ENCODE results near the gene CAMKMT. TPM values are rescaled to one million over a fixed set of nuclear protein-coding genes. Genes with fewer than 3 reads are reported as not detected.

The CAMKMT gene
- total RNA-seq, 4 donors from 2014 or later = 7.6 to 16.2 (median 9.4) TPM

- TF ChIP-seq CTCF (IDR thresholded peaks at IDR 0.05) = no peak
- ATAC-seq (ENCODE audit: low FRiP score) (no peak), DNase-seq (ENCODE audit: low spot score) (no peak)
Observed at GRCh38 chr2:44615950-44616518, 254.3 kb downstream of the CAMKMT start.

DNA sequence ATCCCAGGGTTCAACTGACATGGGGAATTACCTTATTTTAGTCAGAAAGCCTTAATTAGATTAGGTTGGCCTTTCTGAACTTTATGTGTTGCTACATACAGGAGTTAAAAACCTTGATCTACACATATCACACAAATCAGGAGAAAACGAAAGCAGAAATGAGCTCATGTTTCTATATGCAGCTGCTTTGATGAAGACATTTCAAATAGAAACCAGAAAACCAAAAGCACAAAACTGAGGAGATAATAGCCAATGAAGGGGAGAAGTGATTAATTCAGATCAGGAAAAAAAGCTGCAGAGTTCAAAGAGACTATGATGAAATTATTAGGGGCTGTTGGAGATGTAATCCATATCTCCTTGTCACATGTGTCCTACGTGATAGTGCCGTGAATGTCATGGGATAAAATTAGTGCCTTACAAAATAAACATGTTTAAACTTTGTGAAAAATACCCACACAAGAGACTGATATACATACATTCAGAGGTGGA, 255.0 kb downstream of the CAMKMT start:
- DNase-seq (ENCODE audit: low spot score) (no peak), ATAC-seq (ENCODE audit: low FRiP score) (no peak)
- TF ChIP-seq CTCF (IDR thresholded peaks at IDR 0.05) = no peak

DNA sequence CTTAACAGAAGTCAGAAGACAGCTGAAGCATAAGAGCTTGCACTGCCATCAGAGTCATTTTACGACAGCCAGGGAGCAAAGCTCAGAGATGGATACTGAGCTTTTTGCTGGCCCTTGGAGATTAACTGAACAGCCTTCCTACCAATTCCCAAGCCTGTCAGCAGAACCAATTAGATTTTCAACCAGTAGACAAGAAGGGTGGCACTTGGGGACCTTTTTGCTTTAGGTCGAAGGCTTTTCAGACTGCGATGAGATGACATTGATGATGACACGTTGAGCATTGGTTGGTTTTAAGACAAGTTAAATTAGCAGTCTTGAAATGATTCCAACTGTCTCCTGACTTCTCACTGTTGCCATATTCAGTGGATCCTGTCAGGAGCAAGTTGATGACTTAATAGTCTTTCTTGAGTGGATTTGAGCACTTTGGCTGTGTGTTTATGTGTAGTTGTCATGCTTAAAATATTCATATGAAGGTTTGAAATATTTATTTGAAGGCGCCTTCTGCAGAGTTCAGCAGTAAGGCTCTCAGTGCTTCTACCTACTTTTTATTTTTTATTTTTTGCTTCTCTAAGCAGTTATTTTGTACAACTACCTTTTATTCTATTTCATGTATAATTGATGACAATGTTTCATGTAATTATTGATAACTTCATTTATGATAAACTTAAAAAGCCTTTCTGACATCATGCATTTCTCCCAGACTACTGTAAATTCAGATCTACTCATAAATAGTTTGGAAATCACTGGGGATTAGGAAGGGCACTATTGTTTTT, 256.7 kb downstream of the CAMKMT start:
- DNase-seq (ENCODE audit: low spot score) = no peak
- no peak for TF ChIP-seq CTCF (IDR thresholded peaks at IDR 0.05)
- no peak for ATAC-seq (ENCODE audit: low FRiP score)

GRCh38 chr2:44620189-44620990, 258.6 kb downstream of the CAMKMT start:
- no peak for TF ChIP-seq CTCF (IDR thresholded peaks at IDR 0.05)
- ATAC-seq (ENCODE audit: low FRiP score) = no peak
- DNase-seq (ENCODE audit: low spot score) = no peak

- TF ChIP-seq CTCF (IDR thresholded peaks at IDR 0.05) = no peak
- ATAC-seq (ENCODE audit: low FRiP score) (no peak), DNase-seq (ENCODE audit: low spot score) (no peak)
Observed at GRCh38 chr2:44623622-44624351, 262.0 kb downstream of the CAMKMT start.

GRCh38 chr2:44628297-44628696, 266.6 kb downstream of the CAMKMT start:
- no peak for ATAC-seq (ENCODE audit: low FRiP score)

More at GRCh38 chr2:44628297-44628696, 266.6 kb downstream of the CAMKMT start:
- TF ChIP-seq CTCF (IDR thresholded peaks at IDR 0.05) = no peak
- DNase-seq (ENCODE audit: low spot score) = no peak
